ENCODE results near the gene TDRD7. TPM values are rescaled to one million over a fixed set of nuclear protein-coding genes. Genes with fewer than 3 reads are reported as not detected.

The TDRD7 gene
- polyA plus RNA-seq, 1 of the 3 experiments (the other 2 are of a cell fraction) = 4.9 TPM

DNA sequence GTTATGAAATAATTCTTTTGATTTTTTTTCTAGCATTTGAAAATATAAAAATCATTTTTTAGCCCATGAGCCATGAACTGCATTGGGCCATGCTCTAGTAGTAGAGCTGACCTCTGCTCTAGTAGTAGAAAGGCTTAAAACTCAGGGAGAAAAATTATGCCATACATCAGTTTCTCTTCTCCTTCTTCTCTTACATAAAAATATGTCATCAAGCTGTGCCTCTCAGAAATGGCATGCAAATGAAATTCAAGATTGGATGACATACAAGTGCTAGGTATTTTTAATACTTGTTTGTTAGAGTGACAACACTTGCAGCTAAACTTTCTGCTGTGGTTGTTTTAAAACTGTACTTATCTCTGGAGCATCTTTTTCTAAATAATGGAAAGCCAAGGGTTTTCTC lies 47.4 kb downstream of the TDRD7 start:
- no peaks in the 10 kb centered on the region for H3K9me3 ChIP-seq
- TF ChIP-seq NRF1 (IDR thresholded peaks at IDR 0.05; ENCODE audit: low read depth, low read length) = no peak
- TF ChIP-seq, protein P1, sequence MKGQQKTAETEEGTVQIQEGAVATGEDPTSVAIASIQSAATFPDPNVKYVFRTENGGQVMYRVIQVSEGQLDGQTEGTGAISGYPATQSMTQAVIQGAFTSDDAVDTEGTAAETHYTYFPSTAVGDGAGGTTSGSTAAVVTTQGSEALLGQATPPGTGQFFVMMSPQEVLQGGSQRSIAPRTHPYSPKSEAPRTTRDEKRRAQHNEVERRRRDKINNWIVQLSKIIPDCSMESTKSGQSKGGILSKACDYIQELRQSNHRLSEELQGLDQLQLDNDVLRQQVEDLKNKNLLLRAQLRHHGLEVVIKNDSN (IDR thresholded peaks at IDR 0.05; ENCODE audit: borderline replicate concordance, low read depth) = no peak
- CTCF ChIA-PET = interaction anchor here (1.9 kb wide), 2 partner anchors 9 to 140 kb away, joined by 9 to 33 read pairs; no protein-coding TSS in a partner anchor

DNA sequence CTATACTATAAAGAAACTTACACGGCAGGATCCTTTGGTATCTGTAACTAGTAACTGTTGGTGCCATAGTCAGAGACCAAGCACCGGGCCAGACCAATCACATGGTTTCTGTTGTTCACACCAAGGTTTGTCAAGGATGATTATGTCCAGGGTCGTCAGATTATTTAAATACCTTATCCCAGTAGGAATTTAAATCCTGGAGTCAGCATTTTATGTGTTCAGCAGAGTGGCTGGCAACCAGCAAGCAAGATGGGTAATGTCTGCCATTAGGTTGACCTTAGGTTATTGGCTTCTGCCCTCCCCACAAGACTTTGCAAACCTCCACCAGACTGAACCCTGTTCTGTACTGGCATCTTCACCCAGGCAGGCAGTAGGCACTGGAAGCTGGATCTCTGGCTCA lies 50.3 kb downstream of the TDRD7 start:
- Histone ChIP-seq H3K36me3 (replicated peaks in 1 of 2; ENCODE audit: control insufficient read depth in 1 of 2, insufficient read depth in 2 of 2, low read length in 1 of 2) (peaks cover 3 to 5% of the 10 kb centered on the region in 2 experiments), H3K4me1 (ENCODE audit: control insufficient read depth in 1 of 2, insufficient read depth in 2 of 2, low read depth in 1 of 2, low read length in 1 of 2) (no peaks in the 10 kb centered on the region), H3K9me3 (no peaks in the 10 kb centered on the region), H3K27ac (ENCODE audit: low read depth in 2 of 2, low read length in 1 of 2) (no peak overlapping the region), H3K9ac (no peak overlapping the region), H4K20me1 (ENCODE audit: insufficient read depth) (no peaks in the 10 kb centered on the region), H3K4me3 (ENCODE audit: low read depth in 2 of 2, low read length in 1 of 2) (no peak overlapping the region), H2AFZ (ENCODE audit: low read depth) (no peak overlapping the region), H3K27me3 (ENCODE audit: insufficient read depth) (no peaks in the 10 kb centered on the region), H3K9me2 (no peaks in the 10 kb centered on the region), H3F3A (replicated peaks; ENCODE audit: insufficient read depth) (no peaks in the 10 kb centered on the region), H3K79me2 (ENCODE audit: insufficient read depth) (no peaks in the 10 kb centered on the region), H3K4me2 (no peak overlapping the region)
- CTCF ChIA-PET = interaction anchor here (1.1 to 3.7 kb wide), 6 partner anchors 8 to 156 kb away, joined by 3 to 29 read pairs (median 8); partner anchors contain the start of gene TDRD7
- no peak for DNase-seq
- POLR2A ChIA-PET = no interaction called here
- WGBS (ENCODE audit: low lambda C conversion rate) = 98% methylated on average over 3 of the region's 3 CpGs
- TF ChIP-seq FOSL2 (IDR thresholded peaks at IDR 0.05; ENCODE audit: borderline replicate concordance, low read depth) (no peak), SMC3 (IDR thresholded peaks at IDR 0.05; ENCODE audit: low read depth, low read length) (no peak)
- TF ChIP-seq, protein P2, sequence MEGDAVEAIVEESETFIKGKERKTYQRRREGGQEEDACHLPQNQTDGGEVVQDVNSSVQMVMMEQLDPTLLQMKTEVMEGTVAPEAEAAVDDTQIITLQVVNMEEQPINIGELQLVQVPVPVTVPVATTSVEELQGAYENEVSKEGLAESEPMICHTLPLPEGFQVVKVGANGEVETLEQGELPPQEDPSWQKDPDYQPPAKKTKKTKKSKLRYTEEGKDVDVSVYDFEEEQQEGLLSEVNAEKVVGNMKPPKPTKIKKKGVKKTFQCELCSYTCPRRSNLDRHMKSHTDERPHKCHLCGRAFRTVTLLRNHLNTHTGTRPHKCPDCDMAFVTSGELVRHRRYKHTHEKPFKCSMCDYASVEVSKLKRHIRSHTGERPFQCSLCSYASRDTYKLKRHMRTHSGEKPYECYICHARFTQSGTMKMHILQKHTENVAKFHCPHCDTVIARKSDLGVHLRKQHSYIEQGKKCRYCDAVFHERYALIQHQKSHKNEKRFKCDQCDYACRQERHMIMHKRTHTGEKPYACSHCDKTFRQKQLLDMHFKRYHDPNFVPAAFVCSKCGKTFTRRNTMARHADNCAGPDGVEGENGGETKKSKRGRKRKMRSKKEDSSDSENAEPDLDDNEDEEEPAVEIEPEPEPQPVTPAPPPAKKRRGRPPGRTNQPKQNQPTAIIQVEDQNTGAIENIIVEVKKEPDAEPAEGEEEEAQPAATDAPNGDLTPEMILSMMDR (IDR thresholded peaks at IDR 0.05) = no peak

More for the DNA sequence above, 47.4 kb downstream of the TDRD7 start:
- no peaks in the 10 kb centered on the region for H4K20me1 ChIP-seq (ENCODE audit: insufficient read depth)
- H3K9me2 ChIP-seq = no peaks in the 10 kb centered on the region
- no peak overlapping the region for H3K9ac ChIP-seq
- no peaks in the 10 kb centered on the region for H3F3A ChIP-seq (replicated peaks; ENCODE audit: insufficient read depth)
- no peak for DNase-seq
- H3K79me2 ChIP-seq (ENCODE audit: insufficient read depth) = no peaks in the 10 kb centered on the region
- POLR2A ChIA-PET = no interaction called here
- H3K27ac ChIP-seq (ENCODE audit: low read depth in 2 of 2, low read length in 1 of 2) = no peak overlapping the region
- no peak overlapping the region for H2AFZ ChIP-seq (ENCODE audit: low read depth)
- H3K4me3 ChIP-seq (ENCODE audit: low read depth in 2 of 2, low read length in 1 of 2) = no peak overlapping the region
- H3K36me3 ChIP-seq (replicated peaks in 1 of 2; ENCODE audit: control insufficient read depth in 1 of 2, insufficient read depth in 2 of 2, low read length in 1 of 2) = peaks cover 3 to 5% of the 10 kb centered on the region in 2 experiments
- no peak overlapping the region for H3K4me2 ChIP-seq
- H3K4me1 ChIP-seq (ENCODE audit: control insufficient read depth in 1 of 2, insufficient read depth in 2 of 2, low read depth in 1 of 2, low read length in 1 of 2) = no peaks in the 10 kb centered on the region
- H3K27me3 ChIP-seq (ENCODE audit: insufficient read depth) = no peaks in the 10 kb centered on the region

DNA sequence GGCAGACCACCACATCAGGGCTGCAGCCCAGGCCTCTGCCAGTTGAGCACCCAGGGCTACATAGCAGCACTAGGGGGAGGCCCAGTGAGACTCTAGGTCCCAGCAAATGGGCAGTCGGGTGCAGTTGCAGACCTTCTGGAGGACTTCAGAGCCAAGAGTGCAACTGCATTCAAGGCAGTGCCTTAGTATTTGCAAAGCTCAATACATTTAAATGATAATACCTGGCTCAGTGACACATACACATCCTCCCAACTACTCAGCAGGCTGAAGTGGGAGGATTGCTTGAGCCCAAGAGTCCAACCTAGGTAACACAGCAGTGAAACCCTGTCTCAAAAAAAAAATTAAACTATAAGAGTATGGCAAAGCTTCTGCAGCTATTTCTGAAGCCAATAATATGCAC lies 51.0 kb downstream of the TDRD7 start:
- no peaks in the 10 kb centered on the region for H3K9me2 ChIP-seq
- no peaks in the 10 kb centered on the region for H3K9me3 ChIP-seq
- H2AFZ ChIP-seq (ENCODE audit: low read depth) = no peak overlapping the region
- H3K9ac ChIP-seq = no peak overlapping the region
- H3K4me3 ChIP-seq (ENCODE audit: low read depth in 2 of 2, low read length in 1 of 2) = no peak overlapping the region
- H3F3A ChIP-seq (replicated peaks; ENCODE audit: insufficient read depth) = no peaks in the 10 kb centered on the region
- H3K36me3 ChIP-seq (replicated peaks in 1 of 2; ENCODE audit: control insufficient read depth in 1 of 2, insufficient read depth in 2 of 2, low read length in 1 of 2) = peaks cover 3 to 5% of the 10 kb centered on the region in 2 experiments
- H3K4me1 ChIP-seq (ENCODE audit: control insufficient read depth in 1 of 2, insufficient read depth in 2 of 2, low read depth in 1 of 2, low read length in 1 of 2) = no peaks in the 10 kb centered on the region
- H3K27ac ChIP-seq (ENCODE audit: low read depth in 2 of 2, low read length in 1 of 2) = no peak overlapping the region
- 100% methylated on average over 1 of the region's 1 CpG for WGBS (ENCODE audit: low lambda C conversion rate)
- H4K20me1 ChIP-seq (ENCODE audit: insufficient read depth) = no peaks in the 10 kb centered on the region
- no peak for DNase-seq
- CTCF ChIA-PET = interaction anchor here (1.0 to 3.7 kb wide), 2 partner anchors 40 to 153 kb away, joined by 3 to 29 read pairs; no protein-coding TSS in a partner anchor
- H3K4me2 ChIP-seq = no peak overlapping the region
- POLR2A ChIA-PET = no interaction called here
- H3K27me3 ChIP-seq (ENCODE audit: insufficient read depth) = no peaks in the 10 kb centered on the region
- no peaks in the 10 kb centered on the region for H3K79me2 ChIP-seq (ENCODE audit: insufficient read depth)
- TF ChIP-seq, protein P3, sequence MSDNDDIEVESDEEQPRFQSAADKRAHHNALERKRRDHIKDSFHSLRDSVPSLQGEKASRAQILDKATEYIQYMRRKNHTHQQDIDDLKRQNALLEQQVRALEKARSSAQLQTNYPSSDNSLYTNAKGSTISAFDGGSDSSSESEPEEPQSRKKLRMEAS (IDR thresholded peaks at IDR 0.05; ENCODE audit: low read depth) = no peak
- TF ChIP-seq JUND (IDR thresholded peaks at IDR 0.05) = no peak
- no peak for TF ChIP-seq ELF1 (IDR thresholded peaks at IDR 0.05)
- TF ChIP-seq, protein P4, sequence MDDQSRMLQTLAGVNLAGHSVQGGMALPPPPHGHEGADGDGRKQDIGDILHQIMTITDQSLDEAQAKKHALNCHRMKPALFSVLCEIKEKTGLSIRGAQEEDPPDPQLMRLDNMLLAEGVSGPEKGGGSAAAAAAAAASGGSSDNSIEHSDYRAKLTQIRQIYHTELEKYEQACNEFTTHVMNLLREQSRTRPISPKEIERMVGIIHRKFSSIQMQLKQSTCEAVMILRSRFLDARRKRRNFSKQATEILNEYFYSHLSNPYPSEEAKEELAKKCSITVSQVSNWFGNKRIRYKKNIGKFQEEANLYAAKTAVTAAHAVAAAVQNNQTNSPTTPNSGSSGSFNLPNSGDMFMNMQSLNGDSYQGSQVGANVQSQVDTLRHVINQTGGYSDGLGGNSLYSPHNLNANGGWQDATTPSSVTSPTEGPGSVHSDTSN (IDR thresholded peaks at IDR 0.05) = no peak
- TF ChIP-seq, protein P5, sequence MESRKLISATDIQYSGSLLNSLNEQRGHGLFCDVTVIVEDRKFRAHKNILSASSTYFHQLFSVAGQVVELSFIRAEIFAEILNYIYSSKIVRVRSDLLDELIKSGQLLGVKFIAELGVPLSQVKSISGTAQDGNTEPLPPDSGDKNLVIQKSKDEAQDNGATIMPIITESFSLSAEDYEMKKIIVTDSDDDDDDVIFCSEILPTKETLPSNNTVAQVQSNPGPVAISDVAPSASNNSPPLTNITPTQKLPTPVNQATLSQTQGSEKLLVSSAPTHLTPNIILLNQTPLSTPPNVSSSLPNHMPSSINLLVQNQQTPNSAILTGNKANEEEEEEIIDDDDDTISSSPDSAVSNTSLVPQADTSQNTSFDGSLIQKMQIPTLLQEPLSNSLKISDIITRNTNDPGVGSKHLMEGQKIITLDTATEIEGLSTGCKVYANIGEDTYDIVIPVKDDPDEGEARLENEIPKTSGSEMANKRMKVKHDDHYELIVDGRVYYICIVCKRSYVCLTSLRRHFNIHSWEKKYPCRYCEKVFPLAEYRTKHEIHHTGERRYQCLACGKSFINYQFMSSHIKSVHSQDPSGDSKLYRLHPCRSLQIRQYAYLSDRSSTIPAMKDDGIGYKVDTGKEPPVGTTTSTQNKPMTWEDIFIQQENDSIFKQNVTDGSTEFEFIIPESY (IDR thresholded peaks at IDR 0.05; ENCODE audit: borderline replicate concordance, low read depth) = no peak
- TF ChIP-seq RAD21 (IDR thresholded peaks at IDR 0.05; ENCODE audit: low read length) = no peak
- TF ChIP-seq SIN3A (IDR thresholded peaks at IDR 0.05; ENCODE audit: borderline replicate concordance, low read depth, low read length) = no peak

Data from SK-N-SH (cell line).